K562 (cell line): ENCODE results near the gene NFIC. TPM values are rescaled to one million over a fixed set of nuclear protein-coding genes. Genes with fewer than 3 reads are reported as not detected.

Experiments
- ATAC-seq: fragments of 200-7000 bp; cut with Tn5 transposase; 3 replicates; pipeline ENCODE4 v1.9.1; 2020; ENCODE audit warnings: moderate library complexity
- BruUV-seq: library from RNA; stranded (reverse); fragments of 400-500 nt; replicated peaks from 2 replicates; lab custom pipeline; 2021; lab: Mats Ljungman, UMichigan
- CTCF ChIA-PET: fragments of 300-600 bp; formaldehyde crosslinking; extraction: SDS; loops from one replicate; lab custom pipeline; 2021; ENCODE audit warnings: low intra/inter-chr PET ratio; lab: Yijun Ruan, JAX
- POLR2A ChIA-PET: fragments of 300-600, 350-650 bp; sonication (Branson Sonifier 250); formaldehyde crosslinking; extraction: SDS; loops from one replicate; lab custom pipeline; 2021; ENCODE audit warnings: antibody characterized with exemption, inconsistent platforms; lab: Yijun Ruan, JAX
- DNase-seq, 4 experiments: peaks; one replicate each; pipeline versions ENCODE4 v3.0.0 to v3.0.0-alpha.2; 2011 to 2018; ENCODE audit warnings: low spot score in 3 of 4, mixed read lengths in 3 of 4; ENCODE audit errors: extremely low read depth in 1 of 4
- FAIRE-seq: peaks from 2 replicates; lab custom pipeline; 2011; peaks lifted over from hg19 to GRCh38; lab: Jason Lieb, UNC
- H2AFZ ChIP-seq: 2 replicates; pipeline ENCODE4 v1.6.0; 2011; ENCODE audit warnings: low read depth, low read length, control low read depth, inconsistent platforms
- H3K27ac ChIP-seq: fragments of 200-600 bp; 3 replicates; pipeline ENCODE4 v1.8.0; 2011; ENCODE audit warnings: low read depth, mild to moderate bottlenecking, control low read depth, inconsistent platforms, low read length, moderate library complexity, mixed read lengths; ENCODE audit errors: extremely low read depth
- H3K27me3 ChIP-seq, 2 experiments: fragments of 300-600 bp in 1 of 2; 2 replicates in 1 of 2; 3 replicates in 1 of 2; pipeline versions ENCODE4 v1.6.0 to v1.8.0; 2011; ENCODE audit warnings: inconsistent platforms in 2 of 2, low read length in 2 of 2, mild to moderate bottlenecking in 1 of 2, mixed read lengths in 1 of 2, moderate library complexity in 1 of 2; ENCODE audit not compliant: control insufficient read depth in 2 of 2, insufficient read depth in 2 of 2
- H3K36me3 ChIP-seq: fragments of 300-600 bp; 3 replicates; pipeline ENCODE4 v1.8.0; 2011; ENCODE audit warnings: mild to moderate bottlenecking, low read length, inconsistent platforms; ENCODE audit not compliant: control insufficient read depth, insufficient read depth
- H3K4me1 ChIP-seq, 2 experiments: fragments of 200-600 bp in 1 of 2; replicated peaks in 1 of 2; 2 replicates in 1 of 2; 3 replicates in 1 of 2; pipeline versions ENCODE4 v1.5.1 to v1.8.0; 2011; ENCODE audit warnings: inconsistent platforms in 2 of 2, low read length in 2 of 2, mild to moderate bottlenecking in 1 of 2, mixed read lengths in 1 of 2, moderate library complexity in 1 of 2; ENCODE audit not compliant: control insufficient read depth in 2 of 2, insufficient read depth in 2 of 2
- H3K4me2 ChIP-seq: 2 replicates; pipeline ENCODE4 v1.6.1; 2011; ENCODE audit warnings: low read length, control low read depth, inconsistent platforms, mixed read lengths; ENCODE audit not compliant: insufficient read depth
- H3K4me3 ChIP-seq: fragments of 200-600 bp; sonication (generic), shearing (Covaris generic); 2 replicates; pipeline ENCODE4 v1.5.1; 2016; ENCODE audit warnings: control low read depth, inconsistent platforms
- H3K79me2 ChIP-seq: fragments of 200-600 bp; 3 replicates; pipeline ENCODE4 v1.8.0; 2011; ENCODE audit warnings: low read length, inconsistent platforms; ENCODE audit not compliant: control insufficient read depth, insufficient read depth
- H3K9ac ChIP-seq, 2 experiments: 2 replicates each; pipeline versions ENCODE4 v1.6.0 to v1.6.1; 2011; ENCODE audit warnings: low read depth in 2 of 2, low read length in 2 of 2, control low read depth in 1 of 2, inconsistent platforms in 1 of 2, mild to moderate bottlenecking in 1 of 2, mixed read lengths in 1 of 2; ENCODE audit not compliant: insufficient read depth in 1 of 2
- H3K9me1 ChIP-seq: one replicate; pipeline ENCODE4 v1.6.0; 2011; ENCODE audit warnings: inconsistent platforms, mild to moderate bottlenecking, low read length, moderate library complexity; ENCODE audit not compliant: control insufficient read depth, insufficient read depth
- H3K9me3 ChIP-seq: replicated peaks from 2 replicates; pipeline ENCODE4 v1.5.1; 2011; ENCODE audit warnings: low read depth, low read length, inconsistent platforms; ENCODE audit not compliant: control insufficient read depth, insufficient read depth
- H4K20me1 ChIP-seq: replicated peaks from 2 replicates; pipeline ENCODE4 v1.6.1; 2011; ENCODE audit warnings: low read length, inconsistent platforms, mixed read lengths; ENCODE audit not compliant: control insufficient read depth, insufficient read depth
- EGR1 ChIP-seq: fragments of 450-650 bp; conservative IDR thresholded peaks from 2 replicates; pipeline ENCODE4 v1.6.1; 2017; ENCODE audit warnings: mild to moderate bottlenecking
- HMGN3 ChIP-seq: IDR thresholded peaks from 2 replicates; pipeline ENCODE4 v1.6.1; 2011; ENCODE audit warnings: borderline replicate concordance, low read depth, mild to moderate bottlenecking, mixed read lengths, low read length; ENCODE audit not compliant: insufficient read length; ENCODE audit errors: extremely low read depth
- MYC ChIP-seq, 2 experiments: fragments of 250-450 bp in 1 of 2; sonication (Bioruptor Pico) in 1 of 2; IDR thresholded peaks; 2 replicates each; pipeline versions ENCODE4 v1.5.1 to v1.6.1; 2012 to 2021; ENCODE audit warnings: low read depth in 2 of 2, borderline replicate concordance in 1 of 2, improper control_type of control experiment in 1 of 2, low read length in 1 of 2, mild to moderate bottlenecking in 1 of 2, moderate library complexity in 1 of 2
- TAF9B ChIP-seq: fragments of 450-650 bp; IDR thresholded peaks from 2 replicates; pipeline ENCODE4 v1.6.1; 2018; ENCODE audit warnings: mild to moderate bottlenecking; ENCODE audit not compliant: partially characterized antibody
- ZBTB1 ChIP-seq: sonication (generic); formaldehyde crosslinking; IDR thresholded peaks from 2 replicates; pipeline ENCODE4 v1.8.1; 2023; ENCODE audit warnings: missing genetic modification reagents, low read depth, mild to moderate bottlenecking, borderline replicate concordance
- ZBTB7A ChIP-seq: IDR thresholded peaks from 2 replicates; pipeline ENCODE4 v1.6.1; 2011; ENCODE audit warnings: low read depth, mild to moderate bottlenecking, low read length, moderate library complexity, borderline replicate concordance; ENCODE audit not compliant: control insufficient read depth
- ZFX ChIP-seq: sonication (generic); formaldehyde crosslinking; IDR thresholded peaks from 2 replicates; pipeline ENCODE4 v1.8.0; 2022; ENCODE audit warnings: mild to moderate bottlenecking, missing genetic modification reagents, moderate library complexity
- ZNF146 ChIP-seq: IDR thresholded peaks from one replicate; pipeline ENCODE4 v1.6.1; 2018; ENCODE audit warnings: missing compliant biosample characterization; ENCODE audit not compliant: unreplicated experiment
- WGBS: fragments of 100-300 bp; shearing (Covaris generic); methylation state at CpG from one replicate; pipeline ENCODE4 v1.1.6; 2016; ENCODE audit warnings: low coverage, mixed read lengths; ENCODE audit not compliant: insufficient coverage; ENCODE audit errors: missing lambda C conversion rate; 5-methylcytosine and 5-hydroxymethylcytosine counted together
- in situ Hi-C: fragments of 300-500 bp; cut with MboI; formaldehyde crosslinking; loops from 4 replicates; pipeline ENCODE4 v1.15.0; 2018; ENCODE audit warnings: inconsistent platforms, mixed read lengths
- intact Hi-C: fragments of 100-400 bp; cut with micrococcal nuclease; formaldehyde crosslinking; loops from 2 replicates; pipeline ENCODE4 v1.14.2; 2022
- polyA plus RNA-seq, 8 experiments: library from polyadenylated mRNA; depleted of rRNA in 4 of 8; stranded (reverse) in 5 of 8; unstranded in 3 of 8; fragments of >200 nt; fragmentation: Nextera tagmentation in 2 of 8; fragmentation: Illumina TruSeq in 1 of 8; extraction: Ambion mirVana in 2 of 8; extraction: Trizol in 1 of 8; gene quantifications; 2 replicates each; pipeline versions ENCODE4 v1.2.1 to v1.2.3, GENCODE V29; 2011 to 2014; ENCODE audit warnings: inconsistent platforms in 1 of 8, missing spikeins in 1 of 8
- total RNA-seq, 7 experiments: library from RNA; depleted of rRNA in 6 of 7; stranded (reverse); fragments of >200 nt in 6 of 7; fragmentation: Illumina TruSeq in 2 of 7; extraction: Trizol in 2 of 7; gene quantifications; 2 replicates each; pipeline versions ENCODE4 v1.2.1 to v1.2.3, GENCODE V29; 2011 to 2021; ENCODE audit warnings: low replicate concordance in 1 of 7
- TF ChIP-seq, protein P1 (sequence below): sonication (generic); formaldehyde crosslinking; IDR thresholded peaks from 2 replicates; pipeline ENCODE4 v1.4.0; 2020; ENCODE audit warnings: mild to moderate bottlenecking, missing genetic modification reagents
- TF ChIP-seq, protein P2 (sequence below): sonication (generic); formaldehyde crosslinking; IDR thresholded peaks from 2 replicates; pipeline ENCODE4 v1.8.1; 2023; ENCODE audit warnings: mild to moderate bottlenecking, missing genetic modification reagents
- TF ChIP-seq, protein P3 (sequence below): fragments of 250-450 bp; sonication (Bioruptor Pico); IDR thresholded peaks from 2 replicates; pipeline ENCODE4 v1.5.0; 2021; ENCODE audit warnings: mild to moderate bottlenecking, borderline replicate concordance

NFIC gene
- total and polyA plus RNA-seq, 9 of the 15 experiments (the other 6 are each of a cell fraction or from before 2014, with no cell fraction given), result 0.71 to 62.1 (median 6.9) TPM

DNA sequence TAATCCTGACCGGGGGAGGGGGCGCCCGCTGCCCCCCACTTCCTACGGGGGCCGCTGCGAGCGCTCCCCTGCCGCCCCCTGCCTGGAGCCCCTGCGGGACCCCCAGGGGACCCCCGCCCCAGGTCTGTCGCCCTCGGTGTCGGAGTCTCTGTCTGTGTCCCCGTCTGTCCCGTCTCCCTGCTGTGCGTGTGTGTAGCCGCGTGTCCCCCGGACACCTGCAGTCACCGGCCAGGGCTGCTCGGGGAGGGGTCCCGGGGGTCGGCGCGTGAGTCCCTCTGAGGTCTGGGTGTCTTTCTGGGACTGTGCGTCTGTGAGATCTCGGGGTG, 7.7 kb upstream of the NFIC start (continued):
- TF ChIP-seq, protein P1, sequence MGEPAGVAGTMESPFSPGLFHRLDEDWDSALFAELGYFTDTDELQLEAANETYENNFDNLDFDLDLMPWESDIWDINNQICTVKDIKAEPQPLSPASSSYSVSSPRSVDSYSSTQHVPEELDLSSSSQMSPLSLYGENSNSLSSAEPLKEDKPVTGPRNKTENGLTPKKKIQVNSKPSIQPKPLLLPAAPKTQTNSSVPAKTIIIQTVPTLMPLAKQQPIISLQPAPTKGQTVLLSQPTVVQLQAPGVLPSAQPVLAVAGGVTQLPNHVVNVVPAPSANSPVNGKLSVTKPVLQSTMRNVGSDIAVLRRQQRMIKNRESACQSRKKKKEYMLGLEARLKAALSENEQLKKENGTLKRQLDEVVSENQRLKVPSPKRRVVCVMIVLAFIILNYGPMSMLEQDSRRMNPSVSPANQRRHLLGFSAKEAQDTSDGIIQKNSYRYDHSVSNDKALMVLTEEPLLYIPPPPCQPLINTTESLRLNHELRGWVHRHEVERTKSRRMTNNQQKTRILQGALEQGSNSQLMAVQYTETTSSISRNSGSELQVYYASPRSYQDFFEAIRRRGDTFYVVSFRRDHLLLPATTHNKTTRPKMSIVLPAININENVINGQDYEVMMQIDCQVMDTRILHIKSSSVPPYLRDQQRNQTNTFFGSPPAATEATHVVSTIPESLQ (CRISPR knock-in tag), result no peak
- no peak for TF ChIP-seq ZBTB1
- TF ChIP-seq EGR1, result no peak
- no peak for TF ChIP-seq ZNF146
- peak; percentile 98 for TF ChIP-seq ZBTB7A
- TF ChIP-seq ZFX, result 0 out of 2 replicates have a peak, but pooled peaks have one; percentile 12
- TF ChIP-seq HMGN3, result peak; percentile 9

DNA sequence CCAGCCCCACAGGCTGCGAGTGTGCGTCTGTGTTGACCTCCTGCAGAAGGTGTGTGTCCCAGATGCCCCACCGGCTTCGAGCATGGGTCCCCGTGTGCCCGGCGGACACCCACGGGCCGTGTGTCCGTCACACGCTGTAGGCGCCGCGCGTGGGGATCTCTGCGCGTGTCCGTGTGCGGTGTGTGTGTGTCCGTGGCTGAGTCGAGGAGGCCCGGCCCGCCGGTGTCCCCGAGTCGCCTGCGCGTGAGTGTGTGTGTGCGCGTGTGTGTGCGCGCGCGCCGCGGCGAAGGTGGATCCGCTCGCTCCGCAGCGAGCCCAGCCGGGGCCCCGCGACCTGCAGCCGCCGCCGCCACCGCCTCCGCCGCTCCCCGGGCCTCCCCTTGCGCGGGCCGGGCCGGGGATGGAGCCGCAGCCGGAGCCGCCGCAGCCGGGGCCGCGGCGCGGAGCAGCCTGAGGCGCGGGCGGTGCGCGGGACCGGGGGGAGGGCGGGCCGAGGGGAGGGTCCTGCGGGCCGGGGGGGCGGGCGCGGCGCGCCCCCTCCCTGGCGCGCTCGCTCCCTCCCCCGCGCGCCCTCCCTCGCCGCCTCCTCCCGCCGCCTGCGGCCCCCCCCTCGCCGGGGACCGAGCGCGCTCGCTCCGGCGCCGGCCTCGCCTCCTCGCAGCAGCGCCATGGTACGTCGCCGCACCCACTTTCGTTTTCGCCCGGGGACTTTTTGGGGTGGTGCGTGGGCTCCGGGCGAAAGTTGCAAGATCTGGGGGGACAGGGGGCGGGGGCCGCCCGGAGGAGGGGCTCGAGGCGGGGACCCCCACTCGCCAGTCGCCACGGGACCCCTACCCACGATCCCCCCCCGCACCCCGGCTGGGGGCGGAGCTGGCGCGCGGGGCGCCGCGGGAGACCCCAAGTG, 7.1 kb upstream of the NFIC start:
- WGBS, result 0% methylated on average over 46 of the region's 129 CpGs
- peak overlapping the region; percentile 95 for H3K4me3 ChIP-seq
- BruUV-seq, result no TSS peak
- peaks cover 16% of the 10 kb centered on the region for H4K20me1 ChIP-seq
- H2AFZ ChIP-seq, result peak overlapping the region; percentile 89
- peaks cover 17% of the 10 kb centered on the region; the same call in 2 of the 3 replicates for H3K36me3 ChIP-seq
- peak; percentile 73 for FAIRE-seq
- ATAC-seq, result peak; percentile 23
- ChIA-PET CTCF (no interaction called here), POLR2A (no interaction called here)
- in situ Hi-C loops (no loop called here), intact Hi-C loops (loop anchor here (5.0 kb wide), 1 partner anchor 73 kb away; no protein-coding TSS in a partner anchor)
- peak; percentile 83 to 96 (median 94) for DNase-seq
- peak overlapping the region; percentile 96 for H3K27ac ChIP-seq
- peak overlapping the region; percentile 53 to 98 for H3K9ac ChIP-seq
- H3K9me3 ChIP-seq, result no peaks in the 10 kb centered on the region
- peaks cover 35 to 51% of the 10 kb centered on the region in 2 experiments for H3K4me1 ChIP-seq
- no peaks in the 10 kb centered on the region for H3K27me3 ChIP-seq
- no peaks in the 10 kb centered on the region for H3K9me1 ChIP-seq
- peaks cover 49% of the 10 kb centered on the region for H3K79me2 ChIP-seq
- peak overlapping the region; percentile 83 for H3K4me2 ChIP-seq
- TF ChIP-seq TAF9B (no peak), MYC (IDR thresholded peaks at IDR 0.05; ENCODE audit: low read depth, low read length) (peak; percentile 7; the same call in 1 of the 2 replicates), MYC (CRISPR knock-in tag; IDR thresholded peaks at IDR 0.05; ENCODE audit: borderline replicate concordance, low read depth) (no peak)
- TF ChIP-seq, protein P2, sequence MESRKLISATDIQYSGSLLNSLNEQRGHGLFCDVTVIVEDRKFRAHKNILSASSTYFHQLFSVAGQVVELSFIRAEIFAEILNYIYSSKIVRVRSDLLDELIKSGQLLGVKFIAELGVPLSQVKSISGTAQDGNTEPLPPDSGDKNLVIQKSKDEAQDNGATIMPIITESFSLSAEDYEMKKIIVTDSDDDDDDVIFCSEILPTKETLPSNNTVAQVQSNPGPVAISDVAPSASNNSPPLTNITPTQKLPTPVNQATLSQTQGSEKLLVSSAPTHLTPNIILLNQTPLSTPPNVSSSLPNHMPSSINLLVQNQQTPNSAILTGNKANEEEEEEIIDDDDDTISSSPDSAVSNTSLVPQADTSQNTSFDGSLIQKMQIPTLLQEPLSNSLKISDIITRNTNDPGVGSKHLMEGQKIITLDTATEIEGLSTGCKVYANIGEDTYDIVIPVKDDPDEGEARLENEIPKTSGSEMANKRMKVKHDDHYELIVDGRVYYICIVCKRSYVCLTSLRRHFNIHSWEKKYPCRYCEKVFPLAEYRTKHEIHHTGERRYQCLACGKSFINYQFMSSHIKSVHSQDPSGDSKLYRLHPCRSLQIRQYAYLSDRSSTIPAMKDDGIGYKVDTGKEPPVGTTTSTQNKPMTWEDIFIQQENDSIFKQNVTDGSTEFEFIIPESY, result no peak
- TF ChIP-seq, protein P3, sequence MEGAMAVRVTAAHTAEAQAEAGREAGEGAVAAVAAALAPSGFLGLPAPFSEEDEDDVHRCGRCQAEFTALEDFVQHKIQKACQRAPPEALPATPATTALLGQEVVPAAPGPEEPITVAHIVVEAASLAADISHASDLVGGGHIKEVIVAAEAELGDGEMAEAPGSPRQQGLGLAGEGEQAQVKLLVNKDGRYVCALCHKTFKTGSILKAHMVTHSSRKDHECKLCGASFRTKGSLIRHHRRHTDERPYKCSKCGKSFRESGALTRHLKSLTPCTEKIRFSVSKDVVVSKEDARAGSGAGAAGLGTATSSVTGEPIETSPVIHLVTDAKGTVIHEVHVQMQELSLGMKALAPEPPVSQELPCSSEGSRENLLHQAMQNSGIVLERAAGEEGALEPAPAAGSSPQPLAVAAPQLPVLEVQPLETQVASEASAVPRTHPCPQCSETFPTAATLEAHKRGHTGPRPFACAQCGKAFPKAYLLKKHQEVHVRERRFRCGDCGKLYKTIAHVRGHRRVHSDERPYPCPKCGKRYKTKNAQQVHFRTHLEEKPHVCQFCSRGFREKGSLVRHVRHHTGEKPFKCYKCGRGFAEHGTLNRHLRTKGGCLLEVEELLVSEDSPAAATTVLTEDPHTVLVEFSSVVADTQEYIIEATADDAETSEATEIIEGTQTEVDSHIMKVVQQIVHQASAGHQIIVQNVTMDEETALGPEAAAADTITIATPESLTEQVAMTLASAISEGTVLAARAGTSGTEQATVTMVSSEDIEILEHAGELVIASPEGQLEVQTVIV (CRISPR knock-in tag), result no peak
